ENCODE results near the gene DDX31.
"Not testable (repeated sequence)": the region's sequence is repeated elsewhere in the genome, so short reads cannot be mapped to it uniquely, and the experiment has no call there.

The DDX31 gene

GRCh38 chr9:132575005-132575609, 94.7 kb downstream of the DDX31 start:
- FAIRE-seq, result no peak

- no peak for FAIRE-seq
These were observed 96.9 kb downstream of the DDX31 start for GRCh38 chr9:132572921-132573320.

- no peak for FAIRE-seq
These were observed 97.8 kb downstream of the DDX31 start for GRCh38 chr9:132571806-132572600.

- not testable (repeated sequence) for FAIRE-seq
These were observed 101.0 kb downstream of the DDX31 start for GRCh38 chr9:132568787-132569186.

- FAIRE-seq, result no peak
These were observed 105.3 kb downstream of the DDX31 start for GRCh38 chr9:132564526-132564925.

- no peak for FAIRE-seq
These were observed 107.5 kb downstream of the DDX31 start for GRCh38 chr9:132562306-132562573.

- no peak for FAIRE-seq
These were observed 109.1 kb downstream of the DDX31 start for GRCh38 chr9:132560616-132561202.

GRCh38 chr9:132559711-132560110, 110.1 kb downstream of the DDX31 start:
- FAIRE-seq, result no peak

GRCh38 chr9:132557159-132557558, 112.6 kb downstream of the DDX31 start:
- no peak for FAIRE-seq

GRCh38 chr9:132556714-132557113, 113.1 kb downstream of the DDX31 start:
- FAIRE-seq, result no peak

GRCh38 chr9:132556235-132556634, 113.5 kb downstream of the DDX31 start:
- FAIRE-seq, result no peak

GRCh38 chr9:132555528-132555927, 114.3 kb downstream of the DDX31 start:
- no peak for FAIRE-seq

- FAIRE-seq, result no peak
These were observed 115.0 kb downstream of the DDX31 start for GRCh38 chr9:132554755-132555154.

- FAIRE-seq, result no peak
These were observed 117.7 kb downstream of the DDX31 start for GRCh38 chr9:132552041-132552440.

GRCh38 chr9:132551556-132551955, 118.2 kb downstream of the DDX31 start:
- FAIRE-seq, result no peak

GRCh38 chr9:132548751-132549640, 120.8 kb downstream of the DDX31 start:
- no peak for FAIRE-seq

GRCh38 chr9:132547976-132548730, 121.6 kb downstream of the DDX31 start:
- FAIRE-seq, result no peak

GRCh38 chr9:132547436-132547835, 122.3 kb downstream of the DDX31 start:
- FAIRE-seq, result no peak

GRCh38 chr9:132547052-132547431, 122.7 kb downstream of the DDX31 start:
- FAIRE-seq, result no peak

GRCh38 chr9:132546148-132547051, 123.4 kb downstream of the DDX31 start:
- FAIRE-seq, result no peak

- FAIRE-seq, result no peak
These were observed 124.2 kb downstream of the DDX31 start for GRCh38 chr9:132545578-132545977.

GRCh38 chr9:132543960-132544359, 125.8 kb downstream of the DDX31 start:
- no peak for FAIRE-seq
